Activated CD4-positive, alpha-beta T cell treated with anti-CD3 and anti-CD28 coated beads, Interleukin-2, amount 50 U/mL, for 4 hours (primary cell): ENCODE measurements around the gene TSPAN32.
"Not testable (repeated sequence)": the region's sequence is repeated elsewhere in the genome, so short reads cannot be mapped to it uniquely, and the experiment has no call there.

Experiments used
- DNase-seq, 2 experiments: peaks; one replicate each; pipeline ENCODE4 v3.0.0-alpha.2; 2020

The TSPAN32 gene

GRCh38 chr11:2267851-2268728 lies 33.7 kb upstream of the TSPAN32 start:
- no peak for DNase-seq

DNA sequence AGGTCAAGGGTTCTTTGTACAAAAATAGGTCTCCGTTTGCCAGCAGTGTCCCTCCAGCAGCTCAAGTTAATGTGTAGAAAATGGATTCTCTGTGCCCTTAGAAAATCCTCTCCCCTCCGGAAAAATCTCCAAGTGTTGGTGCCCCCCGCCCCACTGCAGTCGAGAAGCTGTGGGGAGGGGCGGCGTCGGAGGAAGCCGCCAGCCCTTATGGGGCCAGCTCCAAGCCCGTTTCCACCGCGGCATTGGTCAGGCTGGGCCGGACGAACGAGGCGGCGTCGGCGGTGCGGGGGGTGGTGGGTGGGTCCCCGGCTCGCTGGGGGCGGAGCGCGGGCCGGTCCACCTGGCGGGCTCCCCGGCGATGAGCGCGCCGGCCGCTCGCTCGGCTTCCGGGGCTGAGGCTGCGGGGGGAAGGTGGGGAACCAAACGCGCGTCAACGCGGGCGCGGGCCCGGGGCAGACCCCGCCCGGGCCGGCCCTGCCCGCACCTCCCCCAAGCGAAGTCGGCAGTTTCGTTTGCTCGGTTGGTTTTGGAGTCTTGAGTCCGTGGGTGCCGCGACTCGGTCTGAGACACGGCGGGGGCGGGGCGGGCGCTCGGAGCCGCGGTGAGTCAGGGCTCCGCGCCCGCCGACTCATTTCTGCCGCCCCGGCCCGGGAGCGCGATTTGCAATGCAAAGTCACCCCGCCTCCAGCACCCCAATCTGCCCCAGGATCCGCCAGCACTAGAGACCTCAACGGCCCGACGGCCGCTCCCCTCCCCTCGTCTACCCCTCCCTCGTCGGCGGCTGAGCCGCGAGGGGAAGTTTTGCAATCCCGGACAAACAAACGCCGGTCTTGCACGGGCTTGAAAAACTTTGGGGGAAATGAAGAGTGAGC lies 32.8 kb upstream of the TSPAN32 start:
- peak; percentile 78 to 84 for DNase-seq

DNA sequence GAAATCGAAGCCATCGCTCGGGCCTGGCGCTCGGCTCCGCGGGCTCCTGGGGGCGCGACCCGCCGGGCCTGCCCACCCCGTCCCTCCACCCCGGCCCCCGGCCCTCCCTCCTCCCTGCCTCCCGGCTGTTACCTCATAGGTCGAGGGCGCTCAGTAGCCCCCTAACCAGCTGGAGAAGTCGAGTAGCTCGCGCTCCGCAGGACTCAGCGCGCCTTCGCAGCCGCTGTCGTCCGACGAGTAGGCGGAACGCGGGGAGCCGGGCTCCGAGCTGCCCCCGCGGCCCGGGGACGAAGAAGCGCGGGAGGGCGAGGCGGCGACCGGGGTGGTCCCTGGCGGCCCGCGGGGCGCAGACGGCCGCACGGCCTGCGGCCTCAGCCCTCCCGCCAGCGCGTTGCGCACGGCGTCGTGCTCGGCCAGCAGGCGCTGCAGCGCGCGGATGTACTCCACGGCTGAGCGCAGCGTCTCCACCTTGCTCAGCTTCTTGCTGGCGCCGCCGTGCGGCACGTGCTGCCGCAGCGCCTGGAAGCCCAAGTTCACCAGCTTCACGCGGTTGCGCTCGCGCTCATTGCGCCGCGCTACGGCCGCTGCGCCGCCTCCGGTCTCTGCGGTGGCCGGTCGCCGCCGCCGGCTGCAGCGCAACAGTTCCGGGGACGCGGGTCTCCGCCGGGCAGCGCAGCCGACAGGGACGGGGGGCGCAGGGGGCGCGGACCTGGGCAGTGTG lies 32.1 kb upstream of the TSPAN32 start:
- DNase-seq = peak; percentile 26

- DNase-seq = no peak
Observed at GRCh38 chr11:2270322-2271076, 31.3 kb upstream of the TSPAN32 start, which contains the start of gene ASCL2. Gene ASCL2 (minus strand): TSS chr11:2270588. CDS start chr11:2270332, 256 bp downstream.

DNA sequence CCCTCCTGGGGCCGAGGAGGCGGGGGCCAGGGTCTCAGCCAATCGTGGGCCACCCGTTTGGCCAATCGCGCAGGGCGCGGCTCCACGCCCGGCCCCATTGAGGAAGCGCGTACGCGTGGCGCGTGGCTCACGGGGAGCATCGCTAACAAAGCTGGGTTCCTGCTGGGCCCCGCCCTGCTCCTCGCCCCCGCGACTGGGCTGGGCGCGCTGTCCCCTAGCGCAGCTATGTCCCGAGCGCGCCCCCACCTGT lies 30.8 kb upstream of the TSPAN32 start:
- peak; percentile 34 to 57 for DNase-seq

DNA sequence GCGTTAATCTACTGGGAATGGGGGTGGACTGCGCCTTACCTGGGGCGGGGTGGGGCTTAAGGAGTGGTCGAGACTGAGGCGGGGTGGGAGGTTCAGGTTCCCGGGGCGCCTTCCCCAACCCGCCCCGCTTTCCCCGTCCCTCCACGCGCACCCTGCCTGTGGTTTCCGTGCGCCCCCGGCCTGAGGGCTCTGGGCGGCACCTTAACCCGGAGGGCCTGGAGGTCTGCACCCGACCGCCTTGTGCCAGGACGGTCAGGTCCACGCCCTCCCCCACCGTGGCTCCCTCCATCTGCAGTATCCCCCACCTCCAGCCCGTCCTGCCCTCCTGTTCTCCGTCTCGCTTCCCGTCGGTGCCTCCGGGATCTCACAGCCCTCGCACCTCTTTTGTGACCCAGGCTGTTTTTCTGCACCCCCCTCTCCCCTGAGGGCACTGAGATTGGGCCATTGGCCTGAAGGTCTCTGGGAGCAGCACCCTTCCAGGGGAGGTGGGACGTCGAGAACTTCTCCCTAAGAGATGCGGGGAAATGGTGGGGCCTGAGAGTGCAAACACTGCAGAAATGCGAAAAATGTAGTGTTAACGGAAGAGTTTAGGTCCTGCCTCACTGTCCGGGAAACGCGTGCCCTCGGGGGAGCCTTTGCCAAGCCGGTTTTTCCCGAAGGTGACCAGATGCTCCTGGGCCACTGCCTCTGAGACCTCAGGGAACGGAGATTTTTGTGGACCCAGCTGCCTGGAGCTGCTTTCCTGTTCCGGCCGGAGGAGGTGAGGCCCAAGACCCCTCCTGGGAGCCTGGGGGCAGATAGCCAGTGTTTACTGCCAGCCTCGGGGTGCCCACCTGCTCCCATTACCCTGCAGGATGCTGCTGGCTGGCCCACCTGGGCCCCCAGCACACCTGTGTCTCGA lies 30.2 kb upstream of the TSPAN32 start:
- no peak for DNase-seq

GRCh38 chr11:2272228-2272945 lies 29.4 kb upstream of the TSPAN32 start:
- no peak for DNase-seq

GRCh38 chr11:2272946-2273280 lies 28.9 kb upstream of the TSPAN32 start:
- DNase-seq = no peak

DNA sequence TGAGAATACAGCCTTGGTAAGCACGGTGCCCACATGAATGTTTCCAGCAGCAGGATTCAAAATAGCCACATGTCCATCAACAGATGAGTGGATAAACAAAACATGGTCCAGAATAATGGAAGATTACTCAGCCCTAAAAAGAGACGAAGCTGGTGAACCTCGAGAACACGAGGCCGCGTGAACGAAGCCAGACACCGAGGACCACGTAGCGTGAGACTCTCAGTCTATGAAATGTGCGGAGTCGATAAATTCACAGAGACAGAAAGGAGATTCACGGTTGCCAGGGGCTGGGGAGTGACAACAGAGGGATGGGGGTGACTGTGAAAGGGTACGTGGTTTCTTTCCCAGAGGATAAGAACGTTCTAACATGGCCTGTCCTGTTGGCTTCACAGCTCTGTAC lies 28.5 kb upstream of the TSPAN32 start:
- no peak for DNase-seq

DNA sequence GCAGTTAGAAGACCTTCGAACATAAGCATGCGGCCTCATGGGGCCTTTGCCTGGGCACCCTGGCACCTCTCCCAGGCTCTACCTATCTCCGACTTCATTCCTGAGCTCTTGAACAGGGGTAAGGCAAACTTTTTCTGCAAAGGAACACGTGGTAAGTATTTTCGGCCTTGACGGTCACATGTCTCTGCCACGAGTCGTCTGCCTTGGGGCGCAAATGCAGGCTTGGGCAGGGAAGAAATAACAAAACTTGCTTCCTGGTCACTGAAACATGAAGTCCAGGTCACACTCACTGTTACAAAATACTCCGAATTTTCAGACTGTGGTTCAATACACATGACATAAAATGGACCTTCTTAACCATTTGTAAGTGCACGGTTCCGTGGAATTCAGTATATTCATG lies 28.0 kb upstream of the TSPAN32 start:
- DNase-seq = no peak

DNA sequence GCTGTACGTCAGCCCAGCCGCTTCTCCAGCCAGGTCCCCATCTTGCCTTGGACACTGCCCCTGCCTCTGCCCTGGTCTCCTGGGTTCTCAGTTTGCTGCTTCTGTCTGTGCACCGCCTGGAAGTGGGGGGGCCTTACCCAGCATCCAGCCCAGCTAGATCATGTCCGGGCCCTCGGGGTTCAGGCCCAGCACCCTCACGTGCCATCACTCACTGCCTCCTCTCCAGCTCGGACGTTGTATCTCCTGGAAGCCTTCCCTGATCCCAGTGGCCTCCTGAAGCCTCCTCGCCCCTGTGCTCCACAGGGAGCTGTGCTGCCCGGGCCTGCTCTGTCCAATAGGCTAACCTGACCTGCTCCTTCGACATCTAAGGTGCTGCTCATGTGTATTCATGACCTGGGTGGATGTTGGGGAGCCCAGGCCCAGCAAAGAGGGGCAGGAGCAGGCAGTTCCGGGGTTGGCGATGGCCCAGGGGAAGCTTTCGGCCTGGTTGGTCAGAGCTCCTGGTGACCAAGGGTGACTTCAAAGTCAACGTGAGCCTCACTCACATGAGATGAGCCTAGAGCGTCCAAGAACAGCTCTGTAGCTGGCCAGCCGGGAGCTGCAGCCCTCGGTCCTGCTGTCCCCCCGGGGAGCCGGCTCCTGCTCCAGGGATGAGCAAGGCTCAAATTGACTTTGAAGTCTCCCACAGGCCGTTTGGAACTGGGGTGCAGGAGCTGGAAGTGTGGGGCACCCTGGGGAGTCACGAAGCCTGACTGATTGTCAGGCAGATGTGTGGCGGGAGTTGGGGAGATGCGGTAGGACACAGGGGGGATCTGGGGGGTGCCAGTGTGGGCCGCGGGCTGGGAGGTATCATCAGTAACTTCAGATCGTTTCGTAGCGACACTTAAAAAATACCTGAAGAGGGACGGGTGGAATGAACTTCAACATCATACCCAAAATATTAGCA lies 26.2 kb upstream of the TSPAN32 start:
- no peak for DNase-seq

GRCh38 chr11:2276280-2277007 lies 25.4 kb upstream of the TSPAN32 start:
- DNase-seq = no peak

- no peak for DNase-seq
Observed at GRCh38 chr11:2277008-2277346, 24.8 kb upstream of the TSPAN32 start.

GRCh38 chr11:2277933-2278523 lies 23.8 kb upstream of the TSPAN32 start:
- DNase-seq = no peak

DNA sequence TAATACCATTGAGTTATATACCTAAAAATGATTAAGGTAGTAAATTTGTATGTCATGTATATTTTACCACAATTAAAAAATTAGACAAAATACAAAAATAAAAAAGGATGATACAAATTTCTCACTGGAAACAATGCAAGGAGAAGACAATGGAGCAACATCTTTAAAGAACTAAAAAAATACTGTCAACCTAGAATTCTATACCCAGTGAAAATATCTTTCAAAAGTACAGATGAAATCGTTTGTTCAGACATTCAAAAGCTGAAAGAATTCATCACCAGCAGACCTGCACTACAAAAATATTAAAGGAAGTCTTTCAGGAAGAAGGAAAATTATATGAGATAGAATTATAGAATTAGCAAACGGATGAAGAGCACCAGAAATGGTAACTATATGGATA lies 21.6 kb upstream of the TSPAN32 start:
- DNase-seq = no peak

DNA sequence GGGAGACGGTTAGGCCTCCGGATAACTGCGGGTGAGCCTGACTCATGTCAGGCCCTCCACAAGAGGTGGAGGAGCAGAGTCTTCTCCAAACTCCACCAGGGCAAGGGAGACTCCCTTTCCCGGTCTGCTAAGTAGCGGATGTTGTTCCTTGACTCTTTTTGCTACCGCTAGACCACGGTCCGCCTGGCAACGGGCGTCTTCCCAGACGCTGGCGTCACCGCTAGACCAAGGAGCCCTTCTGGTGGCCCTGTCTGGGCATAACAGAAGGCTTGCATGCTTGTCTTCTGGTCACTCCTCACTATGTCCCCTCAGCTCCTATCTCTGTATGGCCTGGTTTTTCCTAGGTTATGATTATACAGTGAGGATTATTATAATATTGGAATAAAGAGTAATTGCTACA lies 15.5 kb upstream of the TSPAN32 start:
- DNase-seq = not testable (repeated sequence)

DNA sequence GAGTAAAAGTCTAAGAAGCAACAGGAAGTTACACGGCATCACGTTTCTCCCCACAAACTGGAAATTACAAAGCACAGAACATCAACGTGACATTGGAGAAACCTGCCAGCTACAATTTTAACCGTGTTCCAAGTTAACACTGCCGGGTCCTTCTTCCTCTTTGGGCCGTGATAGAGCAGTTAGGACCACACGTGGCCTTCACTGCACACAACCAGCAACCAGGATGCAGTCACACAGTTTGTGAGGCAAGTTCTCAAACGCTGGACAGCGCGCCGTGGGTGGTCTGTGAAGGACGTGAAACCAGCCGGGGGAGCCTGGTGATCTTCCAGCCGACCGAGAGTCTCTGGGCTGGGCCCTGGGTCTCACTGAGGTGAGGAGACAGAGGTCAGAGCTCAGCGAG lies 14.7 kb upstream of the TSPAN32 start:
- DNase-seq = no peak

GRCh38 chr11:2289350-2289749 lies 12.5 kb upstream of the TSPAN32 start:
- no peak for DNase-seq

- no peak for DNase-seq
Observed at GRCh38 chr11:2289859-2290258, 12.0 kb upstream of the TSPAN32 start.
